OCI-LY1 (cell line): Measurements from ENCODE around the gene C16orf87.

Experiments
- H2AFZ ChIP-seq: fragments of 200-600 bp; sonication (generic), shearing (Covaris generic); 2 replicates; pipeline ENCODE4 v1.6.0; 2014; ENCODE audit warnings: antibody characterized with exemption, mild to moderate bottlenecking, low read length
- H3F3A ChIP-seq: fragments of 200-600 bp; sonication (generic), shearing (Covaris generic); 2 replicates; pipeline ENCODE4 v1.6.0; 2014; ENCODE audit warnings: mild to moderate bottlenecking, antibody characterized with exemption, low read length, moderate library complexity; ENCODE audit not compliant: insufficient read depth
- H3K27ac ChIP-seq: fragments of 200-600 bp; sonication (generic); 2 replicates; pipeline ENCODE4 v1.5.1; 2014; ENCODE audit warnings: low read length, mixed run types, mild to moderate bottlenecking, low read depth; ENCODE audit not compliant: poor library complexity, severe bottlenecking
- H3K27me3 ChIP-seq: fragments of 200-600 bp; sonication (generic); 2 replicates; pipeline ENCODE4 v1.6.0; 2014; ENCODE audit warnings: antibody characterized with exemption, mild to moderate bottlenecking, low read length, moderate library complexity; ENCODE audit not compliant: insufficient read depth
- H3K36me3 ChIP-seq: fragments of 200-600 bp; sonication (generic); 2 replicates; pipeline ENCODE4 v1.6.1; 2014; ENCODE audit warnings: mild to moderate bottlenecking, antibody characterized with exemption, low read length, moderate library complexity, mixed read lengths; ENCODE audit not compliant: insufficient read depth
- H3K4me1 ChIP-seq: fragments of 200-600 bp; sonication (generic); 2 replicates; pipeline ENCODE4 v1.5.1; 2014; ENCODE audit warnings: mild to moderate bottlenecking, low read length, moderate library complexity; ENCODE audit not compliant: insufficient read depth, severe bottlenecking
- H3K4me2 ChIP-seq: fragments of 200-600 bp; sonication (generic), shearing (Covaris generic); 2 replicates; pipeline ENCODE4 v1.6.1; 2014; ENCODE audit warnings: low read length
- H3K4me3 ChIP-seq: fragments of 200-600 bp; sonication (generic); 2 replicates; pipeline ENCODE4 v1.5.1; 2014; ENCODE audit warnings: low read length, low read depth, mild to moderate bottlenecking, mixed read lengths; ENCODE audit not compliant: poor library complexity, severe bottlenecking
- H3K79me2 ChIP-seq: fragments of 200-600 bp; shearing (Covaris generic); 2 replicates; pipeline ENCODE4 v1.6.1; 2016; ENCODE audit warnings: mixed run types, low read length, mixed read lengths; ENCODE audit not compliant: insufficient read depth
- H3K9ac ChIP-seq: fragments of 200-600 bp; sonication (generic), shearing (Covaris generic); 2 replicates; pipeline ENCODE4 v1.6.1; 2014; ENCODE audit warnings: mild to moderate bottlenecking, low read length, mixed read lengths
- H3K9me2 ChIP-seq: fragments of 200-600 bp; sonication (generic), shearing (Covaris generic); 2 replicates; pipeline ENCODE4 v1.6.1; 2014; ENCODE audit warnings: low read depth, mild to moderate bottlenecking, low read length, mixed read lengths
- H3K9me3 ChIP-seq: fragments of 200-600 bp; shearing (Covaris generic); 2 replicates; pipeline ENCODE4 v1.6.1; 2014; ENCODE audit warnings: low read length, mixed read lengths
- H4K20me1 ChIP-seq: fragments of 200-600 bp; sonication (generic), shearing (Covaris generic); 2 replicates; pipeline ENCODE4 v1.6.0; 2016; ENCODE audit warnings: mild to moderate bottlenecking, low read length; ENCODE audit not compliant: insufficient read depth
- EZH2 ChIP-seq: fragments of 200-600 bp; sonication (generic), shearing (Covaris generic); IDR thresholded peaks from 2 replicates; pipeline ENCODE4 v1.8.0; 2017; ENCODE audit warnings: borderline replicate concordance, mixed run types, mild to moderate bottlenecking, antibody characterized with exemption, low read length, moderate library complexity, mixed read lengths
- TF ChIP-seq, protein P1 (sequence below): fragments of 200-600 bp; sonication (generic), shearing (Covaris generic); IDR thresholded peaks from 2 replicates; pipeline ENCODE4 v1.5.1; 2017; ENCODE audit warnings: mild to moderate bottlenecking, antibody characterized with exemption, low read length, moderate library complexity, mixed read lengths

The C16orf87 gene

DNA sequence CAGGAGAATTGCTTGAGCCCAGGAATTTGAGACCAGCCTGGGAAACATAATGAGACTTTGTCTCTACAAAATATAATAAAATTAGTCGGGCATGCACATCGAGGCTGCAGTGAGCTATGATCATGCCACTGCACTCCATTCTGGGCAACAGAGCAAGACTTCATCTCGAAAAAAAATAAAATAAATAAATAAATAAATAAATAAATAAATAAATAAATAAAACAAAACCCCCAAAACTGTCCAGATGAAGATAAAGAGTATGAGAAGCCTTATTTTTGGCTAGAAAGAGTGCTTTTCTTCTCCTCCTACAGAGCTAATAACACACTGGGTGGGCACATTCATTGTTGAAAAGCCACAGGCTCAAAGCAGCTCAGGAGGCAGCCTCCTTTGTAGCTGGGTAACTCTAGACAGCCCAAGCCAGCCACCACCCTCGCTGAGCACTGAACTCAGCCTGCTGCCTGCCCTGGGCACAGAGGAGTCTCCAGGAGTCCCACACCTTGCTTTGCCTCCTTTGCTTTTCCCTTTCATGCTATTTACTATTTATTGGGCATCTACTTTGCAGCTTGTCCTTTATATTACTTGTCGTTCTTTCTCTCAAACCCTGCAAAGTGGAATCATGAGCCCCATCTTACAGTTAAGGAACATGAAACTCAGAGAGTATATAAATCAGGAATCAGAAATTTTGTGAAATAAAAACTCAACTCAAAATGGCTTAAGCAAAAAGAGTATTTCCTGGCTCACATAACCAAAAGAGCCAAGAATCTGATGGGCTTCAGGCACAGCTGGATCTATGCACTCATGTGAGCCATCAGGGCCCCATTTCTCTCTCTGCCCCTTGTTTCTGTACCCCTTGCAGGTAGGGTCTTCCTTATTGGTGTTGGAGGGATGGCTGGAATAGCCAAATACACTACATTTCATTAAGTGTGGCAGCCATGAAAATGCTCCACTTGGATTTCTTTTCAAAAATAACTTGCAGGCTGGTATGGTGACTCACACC is 18.1 kb upstream of the C16orf87 start:
- Histone ChIP-seq H2AFZ (no peak overlapping the region), H3K9me2 (no peaks in the 10 kb centered on the region), H3K4me1 (peaks cover 57% of the 10 kb centered on the region), H3K9me3 (no peaks in the 10 kb centered on the region), H3K9ac (peak overlapping the region; percentile 15), H3K79me2 (no peaks in the 10 kb centered on the region), H4K20me1 (no peaks in the 10 kb centered on the region), H3K4me2 (peak overlapping the region; percentile 85; the same call in 1 of the 2 replicates), H3K27ac (peak overlapping the region; percentile 97), H3K4me3 (no peak overlapping the region), H3K36me3 (no peaks in the 10 kb centered on the region), H3K27me3 (no peaks in the 10 kb centered on the region), H3F3A (peaks cover 11% of the 10 kb centered on the region; the same call in 1 of the 2 replicates)
- TF ChIP-seq EZH2 = no peak

DNA sequence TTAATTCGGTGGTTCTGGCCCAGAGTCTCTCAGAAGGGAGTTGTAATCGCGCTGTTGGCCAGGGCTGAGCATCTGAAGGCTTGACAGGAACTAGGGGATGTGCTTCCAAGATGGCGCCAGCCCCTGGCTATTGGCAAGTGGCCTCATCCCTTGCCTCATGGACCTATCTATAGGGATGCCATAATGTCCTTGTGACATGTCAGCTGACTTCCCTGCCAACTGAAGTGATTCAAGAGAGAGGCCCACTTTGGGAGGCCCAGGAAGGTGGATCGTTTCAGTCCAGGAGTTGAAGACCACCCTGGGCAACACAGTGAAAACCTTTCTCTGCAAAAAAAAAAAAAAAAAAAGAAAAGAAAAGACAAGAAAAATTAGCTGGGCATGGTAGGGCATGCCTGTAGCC is 15.0 kb upstream of the C16orf87 start:
- no peak overlapping the region for H3K4me2 ChIP-seq
- H3K27ac ChIP-seq = no peak overlapping the region
- peaks cover 4% of the 10 kb centered on the region; the same call in 1 of the 2 replicates for H3K9me3 ChIP-seq
- no peaks in the 10 kb centered on the region for H3K79me2 ChIP-seq
- no peak overlapping the region for H3K9ac ChIP-seq
- no peaks in the 10 kb centered on the region for H4K20me1 ChIP-seq
- H3K4me1 ChIP-seq = peaks cover 36% of the 10 kb centered on the region
- no peak for TF ChIP-seq EZH2
- TF ChIP-seq, protein P1, sequence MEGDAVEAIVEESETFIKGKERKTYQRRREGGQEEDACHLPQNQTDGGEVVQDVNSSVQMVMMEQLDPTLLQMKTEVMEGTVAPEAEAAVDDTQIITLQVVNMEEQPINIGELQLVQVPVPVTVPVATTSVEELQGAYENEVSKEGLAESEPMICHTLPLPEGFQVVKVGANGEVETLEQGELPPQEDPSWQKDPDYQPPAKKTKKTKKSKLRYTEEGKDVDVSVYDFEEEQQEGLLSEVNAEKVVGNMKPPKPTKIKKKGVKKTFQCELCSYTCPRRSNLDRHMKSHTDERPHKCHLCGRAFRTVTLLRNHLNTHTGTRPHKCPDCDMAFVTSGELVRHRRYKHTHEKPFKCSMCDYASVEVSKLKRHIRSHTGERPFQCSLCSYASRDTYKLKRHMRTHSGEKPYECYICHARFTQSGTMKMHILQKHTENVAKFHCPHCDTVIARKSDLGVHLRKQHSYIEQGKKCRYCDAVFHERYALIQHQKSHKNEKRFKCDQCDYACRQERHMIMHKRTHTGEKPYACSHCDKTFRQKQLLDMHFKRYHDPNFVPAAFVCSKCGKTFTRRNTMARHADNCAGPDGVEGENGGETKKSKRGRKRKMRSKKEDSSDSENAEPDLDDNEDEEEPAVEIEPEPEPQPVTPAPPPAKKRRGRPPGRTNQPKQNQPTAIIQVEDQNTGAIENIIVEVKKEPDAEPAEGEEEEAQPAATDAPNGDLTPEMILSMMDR = no peak
- no peaks in the 10 kb centered on the region for H3K27me3 ChIP-seq
- H3F3A ChIP-seq = no peaks in the 10 kb centered on the region
- H2AFZ ChIP-seq = no peak overlapping the region
- H3K9me2 ChIP-seq = no peaks in the 10 kb centered on the region
- no peak overlapping the region for H3K4me3 ChIP-seq
- H3K36me3 ChIP-seq = no peaks in the 10 kb centered on the region

DNA sequence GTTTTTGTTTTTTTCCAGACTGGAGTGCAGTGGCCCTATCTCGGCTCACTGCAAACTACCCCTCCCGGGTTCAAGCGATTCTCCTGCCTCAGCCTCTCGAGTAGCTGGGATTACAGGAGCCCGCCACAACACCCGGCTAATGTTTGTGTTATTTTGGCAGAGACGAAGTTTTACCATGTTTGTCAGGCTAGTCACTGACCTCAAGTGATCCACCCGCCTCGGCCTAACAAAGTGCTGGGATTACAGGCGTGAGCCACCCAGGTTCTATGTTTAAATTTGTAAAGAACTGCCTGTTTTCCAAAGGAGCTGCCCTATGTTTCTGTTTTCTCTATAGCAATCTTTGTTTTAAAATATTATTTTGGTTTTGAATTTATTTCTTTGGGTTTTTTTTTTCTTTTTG is 13.8 kb upstream of the C16orf87 start:
- Histone ChIP-seq H3K27ac (no peak overlapping the region), H3K4me3 (no peak overlapping the region), H3K9me2 (no peaks in the 10 kb centered on the region), H2AFZ (no peak overlapping the region), H3K9ac (no peak overlapping the region), H3K27me3 (no peaks in the 10 kb centered on the region), H3K4me2 (no peak overlapping the region), H3K9me3 (peaks cover 4% of the 10 kb centered on the region; the same call in 1 of the 2 replicates), H3K4me1 (peaks cover 26% of the 10 kb centered on the region), H3K36me3 (no peaks in the 10 kb centered on the region), H3K79me2 (no peaks in the 10 kb centered on the region), H3F3A (no peaks in the 10 kb centered on the region), H4K20me1 (no peaks in the 10 kb centered on the region)
- no peak for TF ChIP-seq EZH2
- TF ChIP-seq, protein P1 = no peak
